HCT116 (cell line): ENCODE results near the gene CDC42EP5. TPM values are rescaled to one million over a fixed set of nuclear protein-coding genes. Genes with fewer than 3 reads are reported as not detected.

Experiments used
- CTCF ChIP-seq, 3 experiments: fragments of 200-600 bp in 1 of 3; sonication (generic) in 1 of 3; IDR thresholded peaks in 2 of 3; conservative IDR thresholded peaks in 1 of 3; 2 replicates each; pipeline ENCODE4 v1.5.1; 2012 to 2017; ENCODE audit warnings: low read depth in 2 of 3, low read length in 2 of 3, antibody characterized with exemption in 1 of 3, borderline replicate concordance in 1 of 3, control low read depth in 1 of 3, mild to moderate bottlenecking in 1 of 3, mixed read lengths in 1 of 3, mixed run types in 1 of 3, moderate library complexity in 1 of 3; ENCODE audit not compliant: insufficient read depth in 1 of 3
- EZH2phosphoT487 ChIP-seq: fragments of 200-600 bp; IDR thresholded peaks from 2 replicates; pipeline ENCODE4 v1.6.1; 2018; ENCODE audit warnings: antibody characterized with exemption, borderline replicate concordance
- MAX ChIP-seq: IDR thresholded peaks from 2 replicates; pipeline ENCODE4 v1.6.1; 2012
- RAD21 ChIP-seq: IDR thresholded peaks from 2 replicates; pipeline ENCODE4 v1.6.1; 2012; ENCODE audit warnings: low read depth, mild to moderate bottlenecking
- REST ChIP-seq: IDR thresholded peaks from 2 replicates; pipeline ENCODE4 v1.6.1; 2012; ENCODE audit warnings: low read depth
- YY1 ChIP-seq: IDR thresholded peaks from 2 replicates; pipeline ENCODE4 v1.6.1; 2011; ENCODE audit warnings: low read length, low read depth, moderate library complexity, mild to moderate bottlenecking; ENCODE audit not compliant: insufficient replicate concordance; ENCODE audit errors: extremely low read depth
- total RNA-seq: library from RNA; stranded (reverse); gene quantifications from one replicate; pipeline ENCODE4 v1.2.1, GENCODE V29; 2021; ENCODE audit not compliant: unreplicated experiment

CDC42EP5 gene
- total RNA-seq, 1 experiment from 2014 or later: 0.64 TPM

DNA sequence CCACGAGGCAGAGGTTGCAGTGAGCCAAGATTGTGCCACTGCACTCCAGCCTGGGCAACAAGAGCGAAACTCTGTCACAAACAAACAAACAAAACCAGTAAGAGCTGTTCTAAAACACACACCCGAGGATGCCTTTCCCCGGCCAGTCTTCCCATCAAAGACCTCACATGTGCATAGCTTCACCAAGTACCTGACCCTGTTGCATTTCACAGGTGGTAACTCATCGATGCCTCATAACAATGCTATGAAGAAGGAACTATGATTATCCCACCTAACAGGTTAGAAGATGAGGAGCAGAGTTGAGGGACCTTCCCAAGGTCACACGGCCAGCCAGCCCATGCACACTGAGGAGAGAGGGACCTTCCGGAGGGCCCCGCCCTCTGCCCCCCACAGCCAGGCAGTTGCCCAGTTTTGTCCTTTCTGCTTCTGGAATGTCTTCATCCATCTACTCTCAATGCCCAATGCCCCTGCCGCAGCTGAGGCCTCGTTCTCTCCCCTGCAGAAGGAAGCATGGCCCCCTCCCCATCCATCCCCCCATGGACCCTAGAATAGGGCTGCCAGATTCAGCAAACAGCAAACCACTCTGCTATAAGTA, 40.9 kb downstream of the CDC42EP5 start (continued):
- TF ChIP-seq REST (no peak), YY1 (no peak), CTCF (IDR thresholded peaks at IDR 0.05 in 2 of 3, conservative IDR thresholded peaks at IDR 0.05 in 1 of 3; ENCODE audit: borderline replicate concordance in 1 of 3, insufficient read depth in 1 of 3, low read depth in 2 of 3, low read length in 2 of 3) (no peak), RAD21 (no peak), EZH2phosphoT487 (no peak), MAX (peak; percentile 82)
